Measurements from ENCODE around the gene RPL37. TPM values are rescaled to one million over a fixed set of nuclear protein-coding genes. Genes with fewer than 3 reads are reported as not detected.
A peak's percentile ranks its signal among the peaks of the same experiment; 100 is the strongest.

Gene RPL37
- total and polyA plus RNA-seq, 9 of the 15 experiments (the other 6 are each of a cell fraction or from before 2014, with no cell fraction given): 2,342 to 7,963 (median 4,091) TPM

GRCh38 chr5:40834849-40835787 is at the start of gene RPL37 (continued):
- TF ChIP-seq ZBTB40 (IDR thresholded peaks at IDR 0.05) (peak; percentile 100), ZBTB40 (CRISPR knock-in tag; IDR thresholded peaks at IDR 0.05) (no peak), BHLHE40 (IDR thresholded peaks at IDR 0.05; ENCODE audit: low read length) (peak; percentile 78), TCF7 (IDR thresholded peaks at IDR 0.05; ENCODE audit: borderline replicate concordance) (peak; percentile 94; the same call in 1 of the 2 replicates), RAD21 (CRISPR knock-in tag; conservative IDR thresholded peaks at IDR 0.05 in 1 of 2, IDR thresholded peaks at IDR 0.05 in 1 of 2) (peak; percentile 13 to 34; a peak in 3 of 4 replicates), POLR2AphosphoS5 (IDR thresholded peaks at IDR 0.05; ENCODE audit: control insufficient read depth, insufficient read depth, low read depth, low read length) (peak; percentile 98), KLF16 (IDR thresholded peaks at IDR 0.05) (no peak), SMAD2 (IDR thresholded peaks at IDR 0.05; ENCODE audit: low read depth, low read length) (no peak), BRD4 (IDR thresholded peaks at IDR 0.05) (peak; percentile 99), MITF (IDR thresholded peaks at IDR 0.05) (peak; percentile 60; the same call in 1 of the 2 replicates), KAT2B (IDR thresholded peaks at IDR 0.05; ENCODE audit: low read depth, low read length) (no peak), DIDO1 (tag; IDR thresholded peaks at IDR 0.05; ENCODE audit: low read depth) (peak; percentile 96), ZFP36 (IDR thresholded peaks at IDR 0.05; ENCODE audit: low read depth, low read length, partially characterized antibody) (peak; percentile 59), TEAD4 (IDR thresholded peaks at IDR 0.05; ENCODE audit: low read length) (peak; percentile 71), TEAD4 (CRISPR knock-in tag; IDR thresholded peaks at IDR 0.05; ENCODE audit: borderline replicate concordance) (0 out of 2 replicates have a peak, but pooled peaks have one; percentile 35), TCF15 (CRISPR knock-in tag; IDR thresholded peaks at IDR 0.05) (no peak), ZNF780A (CRISPR knock-in tag; IDR thresholded peaks at IDR 0.05) (no peak)
